Stimulated activated CD4-positive, alpha-beta T cell treated with anti-CD3 and anti-CD28 coated beads, Interleukin-4, amount 100 ng/mL, for 1 hour (primary cell): ENCODE data around the gene COL18A1.
A peak's percentile ranks its signal among the peaks of the same experiment; 100 is the strongest.
"Not testable (repeated sequence)": the region's sequence is repeated elsewhere in the genome, so short reads cannot be mapped to it uniquely, and the experiment has no call there.

Experiments used
- DNase-seq: peaks from one replicate; pipeline ENCODE4 v3.0.0-alpha.2; 2020

COL18A1 gene

DNA sequence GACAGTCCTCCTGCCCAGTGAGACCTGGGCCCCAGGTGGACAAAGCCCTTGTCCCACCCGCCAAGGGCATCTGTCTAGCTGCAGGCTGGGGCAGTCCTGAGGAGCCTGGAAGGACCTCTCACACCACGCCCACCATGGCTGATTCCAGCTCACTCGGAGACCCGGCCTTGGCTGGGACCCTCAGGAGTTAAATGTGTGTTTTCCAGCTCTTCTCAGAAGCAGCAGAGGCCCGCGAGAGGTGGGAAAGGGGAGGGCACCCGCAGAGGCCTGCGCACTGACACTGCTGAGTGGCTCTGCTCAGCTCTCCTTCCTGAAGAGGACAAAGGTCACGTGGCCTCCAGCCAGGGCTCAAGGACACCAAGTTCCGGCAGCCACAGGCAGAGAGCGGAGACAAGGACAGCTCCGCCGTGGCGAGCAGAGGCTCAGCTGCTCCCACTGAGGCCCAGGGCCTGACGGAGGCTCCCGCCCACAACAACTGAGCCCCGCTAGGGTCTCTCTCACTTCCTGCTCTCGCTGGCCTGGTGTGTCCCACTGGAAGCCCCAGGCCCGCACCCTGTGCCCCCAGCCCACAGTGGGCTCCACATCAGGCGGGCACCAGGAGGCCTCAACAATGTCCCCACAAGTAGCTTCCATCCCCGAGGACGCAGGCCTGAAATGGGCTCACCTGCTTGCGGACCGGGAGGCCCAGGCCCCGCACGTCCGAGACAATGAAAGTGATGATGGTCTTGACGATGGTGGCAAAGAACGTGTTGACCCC, 120.4 kb downstream of the COL18A1 start:
- peak; percentile 1 for DNase-seq

DNA sequence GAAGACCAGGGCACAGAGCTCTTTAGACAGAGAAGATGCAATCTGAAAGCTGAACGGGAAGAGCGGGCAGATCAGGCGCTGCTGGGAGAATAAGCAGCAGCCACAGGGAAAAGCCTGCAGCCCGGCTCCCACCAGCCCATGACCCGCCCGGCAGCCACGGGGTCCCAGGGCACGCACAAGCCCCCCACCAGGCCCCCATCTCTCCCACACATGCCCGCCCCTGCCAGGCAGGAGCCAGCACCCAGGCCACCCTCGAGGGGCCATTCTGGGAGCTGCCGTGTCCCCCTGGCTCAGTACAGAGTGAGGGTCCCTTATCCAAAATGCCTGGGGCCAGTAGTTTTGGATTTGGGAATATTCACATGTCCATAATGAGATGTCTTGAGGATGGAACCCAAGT, 120.9 kb downstream of the COL18A1 start:
- no peak for DNase-seq

DNA sequence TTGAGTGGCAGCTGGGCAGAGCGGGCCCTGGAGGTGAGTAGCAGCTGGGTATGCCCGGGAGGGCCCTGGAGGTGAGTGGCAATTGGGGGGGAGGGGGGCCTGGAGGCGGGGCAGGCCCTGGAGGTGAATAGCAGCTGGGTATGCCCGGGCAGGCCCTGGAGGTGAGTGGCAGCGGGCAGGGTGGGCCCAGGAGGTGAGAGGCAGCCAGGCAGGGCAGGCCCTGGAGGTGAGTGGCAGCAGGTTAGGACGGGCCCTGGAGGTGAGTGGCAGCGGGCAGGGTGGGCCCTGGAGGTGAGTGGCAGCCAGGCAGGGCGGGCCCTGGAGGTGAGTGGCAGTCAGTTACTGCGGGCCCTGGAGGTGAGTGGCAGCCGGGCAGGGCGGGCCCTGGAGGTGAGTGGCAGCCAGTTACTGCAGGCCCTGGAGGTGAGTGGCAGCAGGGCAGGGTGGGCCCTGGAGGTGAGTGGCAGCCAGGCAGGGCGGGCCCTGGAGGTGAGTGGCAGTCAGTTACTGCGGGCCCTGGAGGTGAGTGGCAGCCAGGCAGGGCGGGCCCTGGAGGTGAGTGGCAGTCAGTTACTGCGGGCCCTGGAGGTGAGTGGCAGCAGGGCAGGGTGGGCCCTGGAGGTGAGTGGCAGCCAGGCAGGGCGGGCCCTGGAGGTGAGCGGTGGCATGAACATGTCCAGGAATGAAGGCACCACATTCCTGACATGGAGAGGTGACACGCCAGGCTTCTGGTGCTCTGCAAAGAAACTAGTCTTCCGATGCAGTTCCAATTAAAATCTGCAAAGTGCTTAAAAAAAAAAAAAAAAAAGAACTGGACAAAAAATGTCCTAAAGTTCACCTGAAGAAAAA, 122.4 kb downstream of the COL18A1 start:
- DNase-seq = peak; percentile 3

DNA sequence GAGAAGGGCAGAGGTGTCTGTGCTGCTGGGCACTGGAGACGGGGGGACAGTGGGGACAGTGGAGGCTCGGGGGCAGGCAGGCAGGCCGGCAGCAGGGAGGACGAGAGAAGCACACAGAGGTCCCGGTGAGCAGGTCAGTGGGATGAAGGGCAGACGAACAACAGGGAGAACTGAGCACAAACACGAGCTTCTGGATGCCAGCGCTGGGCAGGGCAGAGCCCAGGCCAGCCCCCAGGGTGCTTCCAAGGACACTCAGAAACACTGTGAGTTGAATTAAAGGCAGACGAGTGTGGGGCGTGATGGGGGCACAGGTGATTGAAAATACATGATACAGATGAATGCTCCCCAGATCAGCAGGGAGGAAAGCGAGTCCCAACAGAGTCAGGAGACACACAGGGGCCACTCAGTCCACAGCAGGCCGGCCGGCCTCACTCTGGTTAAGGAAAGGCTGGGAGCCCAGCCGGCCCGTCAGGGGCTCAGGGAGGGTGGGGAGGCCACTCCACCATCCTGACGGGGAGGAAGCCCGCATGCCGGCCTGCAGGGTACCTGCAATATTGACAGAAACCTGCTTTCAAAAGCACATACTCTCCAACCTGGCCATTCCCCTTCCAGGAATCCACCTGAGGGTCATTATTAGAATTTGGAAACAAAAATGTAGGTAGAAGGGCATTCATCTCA, 123.2 kb downstream of the COL18A1 start:
- no peak for DNase-seq

DNA sequence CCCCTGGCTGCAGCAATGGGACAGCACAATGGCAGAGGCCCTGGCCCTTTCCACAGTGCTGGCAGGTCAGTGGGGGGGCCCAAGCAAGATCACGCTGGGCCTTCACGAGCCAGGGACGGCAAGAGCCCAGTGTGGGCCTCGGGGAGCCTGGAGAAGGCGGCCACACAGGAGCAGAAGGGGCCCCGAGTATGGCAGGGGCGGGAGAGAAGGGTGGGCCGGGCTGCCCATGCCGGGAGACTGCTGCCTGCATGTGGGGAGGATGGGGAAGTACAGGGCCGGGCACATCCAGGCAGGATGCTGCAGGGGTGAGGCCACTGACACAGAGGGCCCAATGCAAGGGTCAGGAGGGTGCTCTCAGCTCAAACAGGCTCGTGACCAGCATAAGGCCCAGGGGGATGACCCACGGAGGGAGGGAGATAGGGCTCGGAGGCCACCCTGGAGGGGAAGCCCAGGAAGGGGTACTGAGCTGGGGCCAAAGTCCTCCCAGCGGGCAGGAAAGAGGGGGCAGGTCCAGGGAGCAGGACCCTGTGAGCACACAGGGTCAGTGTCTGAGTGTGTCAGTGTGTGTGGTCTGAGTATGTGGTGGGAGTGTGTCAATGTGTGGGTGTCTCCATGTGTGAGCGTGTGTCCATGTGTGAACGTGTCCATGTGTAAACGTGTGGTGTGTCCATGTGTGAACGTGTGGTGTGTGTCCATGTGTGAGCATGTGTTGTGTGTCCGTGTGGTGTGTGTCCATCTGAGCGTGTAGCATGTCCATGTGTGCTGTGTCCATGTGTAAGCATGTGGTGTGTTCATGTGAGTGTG, 124.2 kb downstream of the COL18A1 start:
- DNase-seq = no peak

DNA sequence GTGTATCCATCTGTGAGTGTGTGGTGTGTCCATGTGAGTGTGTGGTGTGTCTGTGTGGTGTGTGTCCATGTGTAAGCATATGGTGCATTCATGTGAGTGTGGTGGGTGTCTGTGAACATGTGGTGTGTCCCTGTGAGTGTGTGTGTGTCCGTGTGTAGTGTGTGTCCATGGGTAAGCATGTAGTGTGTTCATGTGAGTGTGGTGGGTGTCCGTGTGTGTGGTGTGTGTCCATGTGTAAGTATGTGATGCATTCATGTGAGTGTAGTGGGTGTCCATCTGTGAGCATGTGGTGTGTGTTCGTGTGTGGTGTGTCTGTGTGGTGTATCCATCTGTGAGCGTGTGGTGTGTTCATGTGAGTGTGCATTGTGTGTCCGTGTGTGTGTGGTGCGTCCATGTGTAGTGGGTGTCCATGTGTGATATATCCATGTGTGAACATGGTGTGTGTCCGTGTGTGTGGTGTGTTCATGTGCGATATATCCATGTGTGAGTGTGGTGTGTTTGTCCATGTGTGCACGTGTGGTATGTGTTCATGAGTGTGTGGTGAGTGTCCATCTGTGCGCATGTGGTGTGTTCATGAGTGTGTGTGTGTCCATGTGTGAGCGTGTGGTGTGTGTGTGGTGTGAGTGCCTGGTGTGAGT, 124.9 kb downstream of the COL18A1 start:
- no peak for DNase-seq

DNA sequence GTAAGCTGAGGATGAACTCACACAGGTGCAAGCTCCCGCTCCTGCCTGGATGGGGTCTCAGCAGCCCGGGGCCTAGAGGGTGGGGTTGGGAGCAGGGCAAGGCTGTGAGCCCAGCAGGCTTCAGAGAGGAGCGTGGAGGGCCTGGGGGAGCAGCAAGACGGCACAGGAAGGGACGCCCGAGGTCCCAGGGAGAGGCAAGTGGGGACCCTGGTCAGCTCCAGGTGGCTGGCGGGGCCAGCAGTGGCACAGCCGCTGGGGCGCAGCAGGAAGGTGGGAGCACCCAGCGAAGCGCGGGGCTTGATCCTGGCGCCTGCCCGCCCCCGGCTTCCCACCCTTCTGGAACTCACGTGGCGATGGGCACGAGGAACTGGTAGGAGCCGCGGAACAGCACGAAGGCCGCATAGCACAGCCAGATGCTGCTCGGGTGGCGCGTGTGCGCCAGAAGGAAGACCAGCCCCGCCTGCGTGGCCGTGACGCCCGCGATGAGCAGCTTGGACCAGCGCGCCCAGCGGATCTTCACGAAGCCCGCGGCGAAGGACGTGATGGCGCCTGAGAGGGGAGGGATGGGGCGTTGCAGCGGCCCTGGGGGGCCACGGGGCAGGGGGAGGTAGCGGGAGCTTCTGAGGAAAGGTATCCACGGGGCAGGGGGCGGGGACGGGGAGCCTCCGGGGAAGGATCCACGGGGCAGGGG, 125.6 kb downstream of the COL18A1 start:
- no peak for DNase-seq

DNA sequence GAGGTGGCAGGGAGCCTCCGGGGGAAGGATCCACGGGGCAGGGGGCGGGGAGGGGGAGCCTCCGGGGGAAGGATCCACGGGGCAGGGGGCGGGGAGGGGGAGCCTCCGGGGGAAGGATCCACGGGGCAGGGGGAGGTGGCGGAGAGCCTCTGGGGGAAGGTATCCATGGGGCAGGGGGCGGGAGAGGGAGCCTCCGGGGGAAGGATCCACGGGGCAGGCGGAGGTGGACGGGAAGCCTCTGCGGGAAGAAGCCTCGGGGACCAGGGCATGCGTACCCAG, 126.1 kb downstream of the COL18A1 start:
- DNase-seq = not testable (repeated sequence)

DNA sequence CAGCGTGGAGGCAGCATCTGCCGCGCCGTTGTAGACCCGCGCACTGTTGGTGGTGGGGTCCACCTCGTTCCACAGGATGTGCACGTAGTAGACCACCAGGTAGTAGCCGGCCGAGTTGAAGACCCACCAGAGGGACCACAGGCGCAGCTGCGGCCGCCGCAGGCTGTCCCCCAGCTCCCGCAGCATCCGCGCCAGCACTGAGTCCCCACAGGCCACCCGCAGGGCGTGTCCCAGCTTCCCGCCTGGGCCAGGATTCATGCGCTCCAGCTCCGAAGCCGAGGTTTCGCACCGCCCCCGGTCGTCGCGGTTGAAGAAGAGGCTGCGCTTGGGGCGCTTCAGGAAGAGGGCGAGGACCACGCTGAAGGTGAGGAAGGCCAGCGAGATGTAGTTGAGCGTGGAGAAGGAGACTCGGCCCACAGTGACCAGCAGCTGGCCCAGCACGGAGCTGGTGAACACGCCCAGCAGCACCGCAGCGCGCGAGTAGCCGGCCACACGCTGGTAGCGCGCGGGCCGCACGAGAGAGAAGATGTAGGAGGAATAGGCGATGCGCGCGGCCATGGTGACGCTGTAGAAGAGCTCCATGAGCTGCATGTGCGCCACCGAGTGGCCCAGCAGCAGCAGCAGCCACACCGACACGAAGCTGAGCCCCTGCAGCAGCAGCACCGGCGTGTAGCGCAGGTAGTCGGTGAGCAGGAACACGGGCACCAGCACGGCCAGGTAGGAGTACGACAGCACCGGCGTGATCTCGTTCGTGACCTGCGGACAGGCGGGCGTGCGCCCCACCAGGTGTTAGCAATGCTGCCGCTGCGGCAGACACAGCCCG, 126.6 kb downstream of the COL18A1 start:
- DNase-seq = no peak

DNA sequence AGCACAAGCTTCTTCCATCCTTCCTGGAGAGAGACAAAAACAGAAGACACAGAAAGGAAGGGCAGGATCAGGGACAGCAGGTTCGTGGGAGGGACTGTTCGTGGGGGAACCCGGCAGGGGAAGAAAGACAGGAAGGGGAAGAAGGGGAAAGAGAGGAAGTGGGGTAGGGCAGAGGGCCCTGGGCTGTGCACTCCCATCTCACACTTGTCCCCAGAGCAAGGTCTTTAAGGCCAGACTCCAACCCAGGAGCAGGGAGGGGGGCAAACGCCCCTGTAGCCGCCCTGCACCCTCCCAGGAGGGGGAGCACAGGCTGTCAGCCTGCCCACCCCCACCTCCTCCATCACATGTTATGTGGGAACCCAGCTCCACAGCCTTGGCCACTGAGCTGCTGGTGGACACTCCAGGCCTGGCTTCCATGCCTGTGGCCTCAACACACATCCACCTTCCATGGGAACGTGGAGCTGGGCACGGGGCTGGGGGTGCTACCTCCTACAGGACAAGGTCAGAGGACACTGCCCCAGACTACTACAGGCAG, 127.9 kb downstream of the COL18A1 start:
- DNase-seq = no peak

DNA sequence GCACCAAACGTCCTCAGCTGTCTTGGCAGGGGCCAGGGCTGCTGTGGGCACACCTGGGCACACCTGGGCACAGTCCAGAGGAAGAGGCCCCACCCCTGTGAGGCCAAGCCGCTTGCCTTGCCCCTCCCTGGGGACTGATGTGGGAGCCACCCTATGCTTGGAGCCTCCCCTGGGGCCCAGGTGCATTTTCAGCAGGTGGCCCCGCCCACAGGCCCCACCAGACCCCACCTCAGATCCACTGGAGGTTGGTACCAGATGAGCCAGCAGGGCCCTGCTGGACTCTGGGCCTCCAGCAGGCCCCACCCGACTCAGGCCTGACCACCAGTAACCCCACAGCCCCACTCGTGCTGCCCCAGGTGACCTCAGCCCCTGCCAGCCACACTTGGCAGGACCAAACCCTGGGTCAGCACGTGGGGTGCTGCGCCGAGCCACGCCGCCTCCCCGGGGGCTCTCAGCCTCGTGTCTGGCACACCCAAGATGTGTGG, 128.4 kb downstream of the COL18A1 start:
- no peak for DNase-seq

DNA sequence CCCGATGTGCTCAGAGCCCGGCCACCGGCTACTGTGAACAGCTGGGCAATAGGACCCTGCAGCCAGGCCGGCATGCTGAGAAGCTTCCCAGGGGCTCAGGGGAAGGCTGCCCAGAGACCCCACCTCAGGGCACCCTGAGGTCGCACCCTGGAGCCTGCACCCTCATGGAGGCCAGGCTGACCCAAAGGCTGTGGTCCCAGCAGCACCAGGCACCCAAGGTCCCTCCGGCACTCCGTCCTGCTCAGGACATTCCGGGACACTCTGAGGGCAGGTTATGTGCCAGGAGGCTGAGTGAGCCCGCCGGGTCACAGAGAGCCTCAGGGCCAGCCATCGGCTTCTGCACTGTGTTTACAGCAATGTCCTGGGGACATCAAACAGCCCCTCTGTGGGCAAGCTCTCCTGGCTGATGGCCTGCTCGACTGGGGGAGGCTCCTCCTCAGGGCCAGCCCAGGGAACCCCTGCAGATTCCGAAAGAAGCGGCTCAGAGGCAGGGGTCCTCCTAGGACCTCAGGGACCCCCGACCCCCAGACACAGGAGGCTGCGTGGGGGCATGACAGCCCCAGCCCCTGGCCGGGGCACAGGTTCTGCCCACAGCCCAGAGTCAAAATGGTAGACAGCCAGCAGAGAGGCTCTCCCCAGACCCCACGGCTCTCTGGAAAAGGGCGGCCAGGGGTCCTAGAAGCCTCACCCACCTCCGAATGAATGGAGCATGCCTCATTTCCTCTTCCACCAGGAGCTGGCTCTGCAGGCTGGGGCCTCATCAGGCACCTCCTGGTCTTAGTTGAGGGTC, 129.1 kb downstream of the COL18A1 start:
- no peak for DNase-seq

DNA sequence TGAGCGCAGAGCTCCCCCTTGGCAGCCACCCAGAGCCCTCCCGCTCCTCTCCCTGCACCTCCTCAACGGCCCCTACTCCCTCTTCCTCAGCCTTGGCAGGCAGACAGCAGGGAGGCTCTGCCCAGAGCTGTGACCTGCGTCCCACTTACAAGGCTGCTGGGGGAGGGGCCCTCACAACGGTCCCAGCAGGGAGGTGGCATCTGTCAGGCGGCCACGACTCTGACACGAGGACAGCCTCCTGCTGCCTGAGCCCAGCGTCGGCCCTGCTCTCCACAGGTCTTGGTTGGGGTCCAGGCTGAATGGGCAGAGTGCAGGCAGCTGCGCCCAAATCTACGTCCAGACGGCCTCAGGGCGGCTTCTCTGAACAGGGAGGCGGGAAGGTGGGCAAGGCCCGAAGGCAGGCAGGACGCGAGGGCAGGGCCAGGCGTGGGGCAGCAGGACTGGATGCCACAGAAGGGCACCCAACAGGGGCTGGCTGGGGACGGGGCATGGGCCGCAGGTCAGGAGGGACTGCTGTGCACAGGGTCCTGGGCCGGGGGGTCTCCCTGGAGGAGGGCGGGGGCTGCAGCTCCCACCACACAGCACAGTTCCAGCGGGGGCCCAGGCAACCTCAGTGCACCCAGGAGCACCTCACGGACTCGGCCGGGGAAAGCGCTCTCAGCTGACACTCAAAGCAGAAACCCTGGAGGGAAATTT, 129.8 kb downstream of the COL18A1 start:
- no peak for DNase-seq

DNA sequence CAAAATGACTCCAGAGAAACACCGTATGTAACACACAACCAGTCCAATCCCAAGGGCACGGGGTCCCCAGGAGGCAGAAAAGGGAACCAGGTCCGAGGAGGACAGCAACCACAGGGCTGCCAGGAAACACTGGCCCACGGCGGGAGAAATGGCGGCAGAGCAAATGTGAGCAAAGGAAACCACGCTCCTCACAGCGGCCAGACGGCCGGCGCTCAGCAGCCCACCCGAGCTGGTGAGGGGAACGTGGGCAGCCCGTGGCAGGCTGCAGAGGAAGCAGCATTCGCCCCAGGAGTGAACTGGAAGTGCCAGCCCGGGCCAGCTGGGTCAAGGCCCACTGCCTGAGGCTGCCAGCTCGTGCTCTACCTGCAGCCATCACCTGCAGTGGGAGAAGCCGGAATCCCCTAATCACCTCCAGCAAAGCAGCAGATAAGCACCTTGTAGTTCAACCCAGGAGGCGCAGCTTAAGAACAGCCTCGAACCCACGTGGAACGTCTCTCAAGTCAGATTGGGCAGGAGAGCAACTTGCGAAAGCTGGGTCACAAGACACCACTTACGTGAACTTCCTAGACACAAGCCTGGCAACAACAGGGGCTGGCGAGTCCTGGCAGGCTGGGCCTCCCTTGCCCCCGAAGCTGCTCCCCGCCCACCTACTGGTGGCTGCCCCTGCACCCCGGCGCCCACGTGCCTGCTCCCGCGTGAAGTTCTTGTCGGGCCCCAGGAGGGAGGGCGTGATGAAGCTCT, 130.5 kb downstream of the COL18A1 start:
- DNase-seq = no peak

DNA sequence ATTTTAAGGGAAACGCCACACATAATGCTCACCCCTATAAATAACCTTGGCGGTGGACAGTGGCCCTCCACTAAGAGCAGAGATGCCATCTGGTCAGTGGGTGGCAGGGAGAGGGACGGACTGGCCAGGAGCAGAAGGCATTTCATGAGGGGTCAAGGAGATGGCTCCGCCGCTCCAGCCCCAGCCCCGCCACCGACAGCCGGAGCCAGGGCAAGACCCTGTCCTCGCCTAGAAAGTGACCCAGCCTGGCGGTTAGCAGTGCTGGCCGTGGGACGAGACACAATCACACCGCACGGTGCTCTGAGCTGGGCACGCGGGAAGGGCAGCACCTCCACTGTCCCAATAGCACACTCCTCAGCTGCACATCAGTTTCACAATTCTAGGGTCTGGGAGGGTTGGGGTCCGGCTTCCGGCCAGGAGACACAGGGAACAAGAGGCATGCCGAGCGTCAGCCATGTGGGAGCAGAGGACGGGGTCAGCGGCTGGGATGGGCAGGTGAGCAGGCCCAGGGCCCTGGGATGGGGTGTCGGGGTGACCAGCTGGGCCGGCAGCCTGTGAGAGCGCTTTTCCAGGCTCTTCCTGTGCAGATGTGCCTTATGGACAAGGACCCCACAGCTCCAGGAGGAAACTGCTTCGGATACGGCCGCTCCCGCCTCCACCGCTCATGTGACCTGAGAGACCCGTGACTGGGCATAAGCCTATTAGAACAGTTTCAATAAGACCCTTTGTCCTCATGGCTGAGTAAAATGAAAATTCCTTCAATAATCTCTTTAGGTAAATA, 131.5 kb downstream of the COL18A1 start:
- DNase-seq = peak; percentile 0

DNA sequence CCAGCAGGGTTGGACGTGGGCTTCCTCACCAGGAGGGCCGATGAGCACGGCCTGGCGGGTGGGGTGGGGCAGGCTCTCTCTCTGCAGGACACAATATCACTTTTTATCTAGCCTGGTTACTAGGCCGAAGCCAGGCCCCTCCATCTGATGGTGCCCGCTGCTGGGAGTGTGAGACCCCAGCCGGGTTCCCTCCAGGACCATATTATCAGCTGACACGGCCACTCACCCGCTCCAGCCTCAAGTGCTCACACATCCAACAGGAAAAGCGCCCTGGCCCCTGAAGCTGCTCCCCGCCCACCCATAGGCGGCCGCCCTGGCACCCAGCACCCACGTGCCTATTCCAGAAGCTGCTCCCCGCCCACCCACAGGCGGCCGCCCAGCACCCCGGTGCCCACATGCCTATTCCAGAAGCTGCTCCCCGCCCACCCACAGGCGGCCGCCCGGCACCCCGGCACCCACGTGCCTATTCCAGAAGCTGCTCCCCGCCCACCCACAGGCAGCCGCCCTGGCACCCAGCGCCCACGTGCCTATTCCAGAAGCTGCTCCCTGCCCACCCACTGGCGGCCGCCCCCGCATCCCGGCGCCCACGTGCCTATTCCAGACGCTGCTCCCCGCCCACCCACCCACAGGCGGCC, 132.3 kb downstream of the COL18A1 start:
- peak; percentile 4 for DNase-seq

DNA sequence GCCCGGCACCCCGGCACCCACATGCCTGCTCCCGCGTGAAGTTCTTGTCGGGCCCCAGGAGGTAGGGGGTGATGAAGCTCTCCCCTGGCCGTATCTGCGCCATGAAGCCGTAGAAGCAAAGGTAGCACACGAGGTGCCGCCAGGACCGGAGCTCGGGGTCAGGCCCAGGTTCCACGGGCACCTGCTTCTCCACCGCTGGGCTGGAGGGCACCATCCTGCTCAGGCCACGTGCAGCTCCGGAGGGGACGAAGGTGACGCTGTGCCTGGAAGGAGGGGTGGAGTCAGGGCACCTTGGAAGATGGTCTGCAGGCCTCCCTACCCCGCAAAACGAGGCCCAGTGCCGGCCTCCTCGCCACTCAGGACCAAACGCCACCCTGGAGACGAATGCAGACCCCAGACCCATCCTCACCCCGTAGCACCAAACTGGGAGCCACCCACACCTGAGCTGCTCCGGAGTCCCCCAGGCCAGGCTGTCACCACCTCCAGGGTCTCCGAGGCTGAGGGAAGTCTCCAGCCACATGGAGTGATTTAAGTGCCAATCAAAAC, 132.9 kb downstream of the COL18A1 start:
- no peak for DNase-seq
